DND-41 (cell line): ENCODE results near the gene TSHZ2.

Source experiments
- ATAC-seq: fragments of 200-7000 bp; cut with Tn5 transposase; 3 replicates; pipeline ENCODE4 v1.9.1; 2021; ENCODE audit warnings: low read depth; ENCODE audit not compliant: insufficient read depth
- DNase-seq: peaks from one replicate; pipeline ENCODE4 v3.0.0-alpha.2; 2020
- H2AFZ ChIP-seq: 2 replicates; pipeline ENCODE4 v1.6.0; 2012; ENCODE audit warnings: low read depth, low read length
- H3K27ac ChIP-seq: 2 replicates; pipeline ENCODE4 v1.5.1; 2012; ENCODE audit warnings: low read length, inconsistent platforms
- H3K27me3 ChIP-seq: fragments of 200-600 bp; sonication (generic); 2 replicates; pipeline ENCODE4 v1.6.0; 2012; ENCODE audit warnings: low read length, mild to moderate bottlenecking, inconsistent platforms; ENCODE audit not compliant: insufficient read depth, poor library complexity
- H3K36me3 ChIP-seq: 2 replicates; pipeline ENCODE4 v1.5.1; 2012; ENCODE audit warnings: low read length, inconsistent platforms; ENCODE audit not compliant: insufficient read depth
- H3K4me1 ChIP-seq: 2 replicates; pipeline ENCODE4 v1.5.1; 2012; ENCODE audit warnings: mild to moderate bottlenecking, low read length; ENCODE audit not compliant: insufficient read depth
- H3K4me2 ChIP-seq: 2 replicates; pipeline ENCODE4 v1.6.0; 2012; ENCODE audit warnings: mild to moderate bottlenecking, moderate library complexity, low read length, inconsistent platforms; ENCODE audit not compliant: insufficient read depth
- H3K4me3 ChIP-seq, 2 experiments: fragments of 200-600 bp in 1 of 2; shearing (Covaris generic) in 1 of 2; 2 replicates each; pipeline ENCODE4 v1.5.1; 2012 to 2016; ENCODE audit warnings: inconsistent platforms in 2 of 2, low read length in 2 of 2, mild to moderate bottlenecking in 2 of 2, low read depth in 1 of 2, moderate library complexity in 1 of 2
- H3K79me2 ChIP-seq: 2 replicates; pipeline ENCODE4 v1.6.0; 2012; ENCODE audit warnings: low read length, inconsistent platforms; ENCODE audit not compliant: insufficient read depth
- H3K9ac ChIP-seq: 2 replicates; pipeline ENCODE4 v1.6.0; 2012; ENCODE audit warnings: low read depth, mild to moderate bottlenecking, inconsistent platforms, low read length, moderate library complexity
- H3K9me3 ChIP-seq: 2 replicates; pipeline ENCODE4 v1.5.1; 2012; ENCODE audit warnings: low read length, moderate library complexity, mild to moderate bottlenecking, inconsistent platforms; ENCODE audit not compliant: insufficient read depth, severe bottlenecking
- H4K20me1 ChIP-seq: 2 replicates; pipeline ENCODE4 v1.6.0; 2012; ENCODE audit warnings: low read length; ENCODE audit not compliant: insufficient read depth
- CTCF ChIP-seq: IDR thresholded peaks from 2 replicates; pipeline ENCODE4 v1.5.1; 2012; ENCODE audit warnings: borderline replicate concordance, low read length, moderate library complexity, mild to moderate bottlenecking; ENCODE audit not compliant: poor library complexity, severe bottlenecking; ENCODE audit errors: extremely low read depth
- EZH2 ChIP-seq: IDR thresholded peaks from 3 replicates; pipeline ENCODE4 v1.6.1; 2012; ENCODE audit warnings: borderline replicate concordance, low read depth, mild to moderate bottlenecking, moderate library complexity, low read length, inconsistent platforms; ENCODE audit not compliant: severe bottlenecking

The TSHZ2 gene

GRCh38 chr20:53312957-53313356 lies 340.8 kb downstream of the TSHZ2 start:
- no peak for DNase-seq
- H3K9me3 ChIP-seq, result no peaks in the 10 kb centered on the region
- H3K9ac ChIP-seq, result no peak overlapping the region
- no peak overlapping the region for H3K4me3 ChIP-seq
- peaks cover 26% of the 10 kb centered on the region for H3K27me3 ChIP-seq
- H4K20me1 ChIP-seq, result no peaks in the 10 kb centered on the region
- H3K27ac ChIP-seq, result no peak overlapping the region
- no peaks in the 10 kb centered on the region for H3K4me1 ChIP-seq
- no peak overlapping the region for H2AFZ ChIP-seq
- no peaks in the 10 kb centered on the region for H3K79me2 ChIP-seq
- no peak overlapping the region for H3K4me2 ChIP-seq
- TF ChIP-seq CTCF, result no peak
- no peak for TF ChIP-seq EZH2
- no peaks in the 10 kb centered on the region for H3K36me3 ChIP-seq
- ATAC-seq, result no peak

GRCh38 chr20:53316206-53316937 lies 344.2 kb downstream of the TSHZ2 start:
- TF ChIP-seq EZH2 (no peak), CTCF (no peak)
- H2AFZ ChIP-seq, result no peak overlapping the region
- H3K4me1 ChIP-seq, result no peaks in the 10 kb centered on the region
- no peak overlapping the region for H3K4me3 ChIP-seq
- H3K27me3 ChIP-seq, result peaks cover 40% of the 10 kb centered on the region
- DNase-seq (no peak), ATAC-seq (no peak)
- H3K79me2 ChIP-seq, result no peaks in the 10 kb centered on the region
- no peak overlapping the region for H3K9ac ChIP-seq
- no peak overlapping the region for H3K4me2 ChIP-seq
- H3K9me3 ChIP-seq, result no peaks in the 10 kb centered on the region
- H4K20me1 ChIP-seq, result no peaks in the 10 kb centered on the region
- no peaks in the 10 kb centered on the region for H3K36me3 ChIP-seq
- H3K27ac ChIP-seq, result no peak overlapping the region

GRCh38 chr20:53319200-53319599 lies 347.0 kb downstream of the TSHZ2 start:
- no peak for DNase-seq
- Histone ChIP-seq H3K4me3 (no peak overlapping the region), H3K27me3 (peaks cover 35% of the 10 kb centered on the region), H3K79me2 (no peaks in the 10 kb centered on the region), H3K4me2 (no peak overlapping the region), H3K27ac (no peak overlapping the region), H2AFZ (no peak overlapping the region), H3K9me3 (no peaks in the 10 kb centered on the region), H3K4me1 (no peaks in the 10 kb centered on the region), H3K9ac (no peak overlapping the region), H3K36me3 (no peaks in the 10 kb centered on the region), H4K20me1 (no peaks in the 10 kb centered on the region)
- no peak for ATAC-seq
- TF ChIP-seq EZH2, result no peak

GRCh38 chr20:53319716-53320115 lies 347.6 kb downstream of the TSHZ2 start:
- no peak overlapping the region for H2AFZ ChIP-seq
- H3K27me3 ChIP-seq, result peaks cover 31% of the 10 kb centered on the region
- no peaks in the 10 kb centered on the region for H3K36me3 ChIP-seq
- DNase-seq (no peak), ATAC-seq (no peak)
- H3K4me1 ChIP-seq, result no peaks in the 10 kb centered on the region
- H3K4me2 ChIP-seq, result no peak overlapping the region
- H3K79me2 ChIP-seq, result no peaks in the 10 kb centered on the region
- H3K9me3 ChIP-seq, result no peaks in the 10 kb centered on the region
- H3K27ac ChIP-seq, result no peak overlapping the region
- H4K20me1 ChIP-seq, result no peaks in the 10 kb centered on the region
- no peak for TF ChIP-seq EZH2
- no peak for TF ChIP-seq CTCF
- no peak overlapping the region for H3K9ac ChIP-seq
- H3K4me3 ChIP-seq, result no peak overlapping the region
